HCT116 (cell line): ENCODE measurements around the gene MTIF3.

ENCODE experiments used
- CBX3 ChIP-seq: IDR thresholded peaks from 2 replicates; pipeline ENCODE4 v1.6.1; 2012; ENCODE audit warnings: low read depth
- ELF1 ChIP-seq: IDR thresholded peaks from 2 replicates; pipeline ENCODE4 v1.6.1; 2012; ENCODE audit warnings: low read depth, borderline replicate concordance
- EZH2 ChIP-seq: fragments of 200-600 bp; sonication (generic); IDR thresholded peaks from 2 replicates; pipeline ENCODE4 v1.6.1; 2017; ENCODE audit warnings: antibody characterized with exemption, mixed run types
- EZH2phosphoT487 ChIP-seq: fragments of 200-600 bp; IDR thresholded peaks from 2 replicates; pipeline ENCODE4 v1.6.1; 2018; ENCODE audit warnings: antibody characterized with exemption, borderline replicate concordance
- RAD21 ChIP-seq: IDR thresholded peaks from 2 replicates; pipeline ENCODE4 v1.6.1; 2012; ENCODE audit warnings: low read depth, mild to moderate bottlenecking
- SP1 ChIP-seq: IDR thresholded peaks from 2 replicates; pipeline ENCODE4 v1.6.1; 2012; ENCODE audit warnings: low read depth
- ZNF274 ChIP-seq: fragments of 200-500 bp; sonication (Bioruptor generic); IDR thresholded peaks from 2 replicates; pipeline ENCODE4 v1.6.1; 2014; ENCODE audit warnings: mild to moderate bottlenecking, low read depth, low read length, inconsistent platforms
- TF ChIP-seq, protein P1 (sequence below), 3 experiments: fragments of 200-600 bp in 1 of 3; sonication (generic) in 1 of 3; IDR thresholded peaks in 2 of 3; conservative IDR thresholded peaks in 1 of 3; 2 replicates each; pipeline ENCODE4 v1.5.1; 2012 to 2017; ENCODE audit warnings: low read depth in 2 of 3, low read length in 2 of 3, antibody characterized with exemption in 1 of 3, borderline replicate concordance in 1 of 3, control low read depth in 1 of 3, mild to moderate bottlenecking in 1 of 3, mixed read lengths in 1 of 3, mixed run types in 1 of 3, moderate library complexity in 1 of 3; ENCODE audit not compliant: insufficient read depth in 1 of 3

DNA sequence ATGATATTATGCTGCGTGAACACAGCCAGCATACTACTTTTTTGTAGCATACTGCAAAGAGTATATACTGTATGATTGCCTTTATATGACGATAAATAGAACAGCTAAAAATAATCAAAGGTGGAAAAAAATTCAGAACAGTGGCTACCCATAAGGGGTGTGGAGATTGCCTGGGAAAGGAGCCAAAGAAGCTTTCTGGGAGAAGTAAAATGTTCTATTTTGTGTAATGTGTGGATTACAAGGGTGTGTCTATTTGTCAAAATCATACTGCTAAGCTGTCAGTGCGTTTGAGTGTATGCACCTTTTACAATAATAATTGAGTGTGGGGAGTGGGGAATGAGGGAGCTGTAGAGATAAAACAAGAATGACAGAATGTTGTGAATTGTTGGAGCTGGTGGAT is 45.2 kb upstream of the MTIF3 start:
- TF ChIP-seq, protein P1, sequence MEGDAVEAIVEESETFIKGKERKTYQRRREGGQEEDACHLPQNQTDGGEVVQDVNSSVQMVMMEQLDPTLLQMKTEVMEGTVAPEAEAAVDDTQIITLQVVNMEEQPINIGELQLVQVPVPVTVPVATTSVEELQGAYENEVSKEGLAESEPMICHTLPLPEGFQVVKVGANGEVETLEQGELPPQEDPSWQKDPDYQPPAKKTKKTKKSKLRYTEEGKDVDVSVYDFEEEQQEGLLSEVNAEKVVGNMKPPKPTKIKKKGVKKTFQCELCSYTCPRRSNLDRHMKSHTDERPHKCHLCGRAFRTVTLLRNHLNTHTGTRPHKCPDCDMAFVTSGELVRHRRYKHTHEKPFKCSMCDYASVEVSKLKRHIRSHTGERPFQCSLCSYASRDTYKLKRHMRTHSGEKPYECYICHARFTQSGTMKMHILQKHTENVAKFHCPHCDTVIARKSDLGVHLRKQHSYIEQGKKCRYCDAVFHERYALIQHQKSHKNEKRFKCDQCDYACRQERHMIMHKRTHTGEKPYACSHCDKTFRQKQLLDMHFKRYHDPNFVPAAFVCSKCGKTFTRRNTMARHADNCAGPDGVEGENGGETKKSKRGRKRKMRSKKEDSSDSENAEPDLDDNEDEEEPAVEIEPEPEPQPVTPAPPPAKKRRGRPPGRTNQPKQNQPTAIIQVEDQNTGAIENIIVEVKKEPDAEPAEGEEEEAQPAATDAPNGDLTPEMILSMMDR (IDR thresholded peaks at IDR 0.05 in 2 of 3, conservative IDR thresholded peaks at IDR 0.05 in 1 of 3; ENCODE audit: borderline replicate concordance in 1 of 3, insufficient read depth in 1 of 3, low read depth in 2 of 3, low read length in 2 of 3), result no peak
- no peak for TF ChIP-seq EZH2phosphoT487
- TF ChIP-seq ELF1, result no peak
- TF ChIP-seq EZH2, result no peak
- no peak for TF ChIP-seq CBX3
- TF ChIP-seq RAD21, result no peak
- TF ChIP-seq SP1, result no peak
- TF ChIP-seq ZNF274, result no peak
